Fibroblast of the aortic adventitia (primary cell): Measurements from ENCODE around the gene VASP. TPM values are rescaled to one million over a fixed set of nuclear protein-coding genes. Genes with fewer than 3 reads are reported as not detected.

Experiments
- DNase-seq: peaks from one replicate; pipeline ENCODE4 v3.0.0-alpha.2; 2010; ENCODE audit warnings: low read depth
- H3K4me3 ChIP-seq: 2 replicates; pipeline ENCODE4 v1.5.1; 2011; ENCODE audit warnings: low read depth, mild to moderate bottlenecking, control low read depth, low read length, moderate library complexity
- CTCF ChIP-seq: IDR thresholded peaks from 2 replicates; pipeline ENCODE4 v1.5.1; 2011; ENCODE audit warnings: mild to moderate bottlenecking, low read length, control low read depth, inconsistent platforms; ENCODE audit not compliant: insufficient read depth
- total RNA-seq: library from RNA; depleted of rRNA; stranded (reverse); fragments of >200 nt; gene quantifications from 2 replicates; pipeline ENCODE4 v1.2.3, GENCODE V29; 2012; ENCODE audit warnings: low replicate concordance

The VASP gene
- total RNA-seq, 1 donor = 33.3 TPM

GRCh38 chr19:45469945-45470761 lies 37.1 kb upstream of the VASP start:
- peak; percentile 47 for DNase-seq
- TF ChIP-seq CTCF = no peak

GRCh38 chr19:45470762-45471081 lies 36.6 kb upstream of the VASP start:
- TF ChIP-seq CTCF = no peak
- DNase-seq = no peak
- no peak overlapping the region for H3K4me3 ChIP-seq

More at GRCh38 chr19:45469945-45470761, 37.1 kb upstream of the VASP start:
- H3K4me3 ChIP-seq = peak overlapping the region; percentile 90

- no peak overlapping the region for H3K4me3 ChIP-seq
- no peak for TF ChIP-seq CTCF
- no peak for DNase-seq
These were observed 36.0 kb upstream of the VASP start for GRCh38 chr19:45471111-45471930.

GRCh38 chr19:45471931-45472562 lies 35.2 kb upstream of the VASP start:
- no peak for DNase-seq
- no peak for TF ChIP-seq CTCF
- no peak overlapping the region for H3K4me3 ChIP-seq

- DNase-seq = no peak
- H3K4me3 ChIP-seq = no peak overlapping the region
These were observed 34.5 kb upstream of the VASP start for GRCh38 chr19:45472563-45473366.

More at GRCh38 chr19:45472563-45473366, 34.5 kb upstream of the VASP start:
- TF ChIP-seq CTCF = no peak
